Amniotic epithelial cell (primary cell): ENCODE data around the gene EHD4.

Experiments used
- DNase-seq: peaks from one replicate; pipeline ENCODE4 v3.0.0-alpha.2; 2010; ENCODE audit warnings: low read depth

Gene EHD4

DNA sequence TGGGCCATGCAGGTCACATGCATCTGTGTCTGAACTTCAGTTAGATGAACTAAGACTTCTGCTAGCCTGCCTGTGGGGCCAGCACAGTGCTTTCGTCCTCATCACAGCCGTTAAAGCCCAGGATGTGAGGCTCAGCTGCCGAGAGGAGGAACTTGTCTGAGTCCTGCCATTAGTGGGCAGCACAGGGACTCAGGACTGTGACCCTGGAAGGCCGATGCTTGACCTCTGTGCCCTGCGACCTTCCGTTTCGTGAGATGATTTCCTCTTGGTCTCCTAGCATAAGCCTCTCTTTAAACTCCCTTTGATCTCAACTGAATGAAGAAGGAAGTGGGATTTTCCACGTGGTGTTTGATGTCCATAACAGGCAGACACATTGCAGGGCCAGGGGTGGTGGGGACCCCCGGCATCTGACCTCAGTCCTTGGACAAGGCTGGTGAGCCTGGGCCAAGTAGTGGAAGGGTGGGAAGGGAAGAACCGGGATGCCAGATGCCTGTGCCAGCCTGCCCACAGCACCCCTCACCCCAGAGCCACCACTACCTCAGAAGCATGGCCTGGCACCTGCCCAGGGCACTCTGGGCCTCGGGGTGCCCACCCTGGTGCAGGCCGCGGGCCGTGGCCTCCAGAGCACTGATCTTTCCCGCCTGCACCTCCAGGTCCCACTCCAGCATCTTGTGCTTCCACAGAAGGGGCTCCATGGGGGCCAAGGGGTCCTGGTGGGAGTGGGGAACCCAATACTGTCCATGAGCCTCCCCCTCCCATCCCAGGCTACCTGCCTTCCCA is 112.1 kb downstream of the EHD4 start:
- DNase-seq = no peak

DNA sequence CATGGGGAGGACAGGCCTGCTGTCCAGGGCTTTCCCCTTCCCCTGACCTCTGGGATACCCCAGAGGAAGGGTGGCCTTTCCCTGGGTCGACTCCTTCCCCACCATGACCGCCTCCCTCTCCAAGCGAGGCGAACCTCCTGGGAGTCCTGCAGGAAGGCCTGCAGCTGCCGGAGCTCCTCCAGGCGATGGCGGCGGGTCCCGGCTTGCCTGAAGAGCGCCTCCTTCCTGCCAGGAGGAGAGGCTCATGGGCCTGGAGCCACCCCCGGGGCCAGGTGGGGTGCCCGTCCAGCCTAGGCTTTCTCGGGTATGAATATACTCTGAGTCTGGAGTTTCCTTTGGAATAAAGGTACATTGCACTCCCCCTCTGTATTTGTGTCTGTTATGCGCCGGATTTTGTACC is 113.6 kb downstream of the EHD4 start:
- no peak for DNase-seq

GRCh38 chr15:41857316-41857715 is 115.0 kb downstream of the EHD4 start:
- no peak for DNase-seq

DNA sequence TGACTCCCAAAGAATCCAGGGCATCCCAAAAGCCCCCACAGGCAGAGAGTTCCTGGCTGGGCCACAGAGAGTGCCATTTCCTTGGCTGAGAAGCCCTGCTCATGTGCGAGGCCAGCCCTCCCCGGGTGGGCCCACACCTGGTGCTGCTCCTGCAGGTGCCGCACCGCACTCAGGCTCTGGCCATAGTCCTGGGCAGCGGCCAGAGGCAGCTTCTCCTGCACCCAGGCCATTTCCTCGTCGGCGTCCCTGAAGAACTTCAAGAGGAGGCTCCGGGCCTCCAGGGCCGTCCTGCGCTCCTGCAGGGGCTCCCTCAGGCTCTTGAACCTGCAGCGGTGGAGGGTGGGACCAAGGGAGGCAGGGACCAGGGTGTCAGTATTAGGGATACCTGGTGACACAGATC is 115.6 kb downstream of the EHD4 start:
- no peak for DNase-seq

DNA sequence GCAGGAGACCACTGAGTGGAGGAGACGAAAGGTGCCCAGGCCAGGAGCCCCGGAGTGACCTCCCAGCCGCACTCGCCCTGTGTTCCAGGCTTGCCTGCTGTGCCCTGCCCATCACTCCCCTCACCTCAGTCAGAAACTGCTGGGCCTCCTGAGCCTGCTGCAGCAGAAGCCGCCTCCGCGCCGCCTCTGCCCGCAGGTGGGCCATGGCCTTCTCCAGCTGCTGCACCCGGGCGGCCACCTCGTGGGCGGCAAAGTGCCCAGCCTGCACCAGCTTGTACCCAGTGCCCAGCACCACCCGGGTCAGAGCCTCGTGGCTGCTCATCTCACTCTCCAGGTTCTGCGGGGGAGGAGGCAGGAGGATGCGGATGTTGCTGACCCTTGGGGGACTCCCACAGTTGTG is 116.1 kb downstream of the EHD4 start:
- DNase-seq = no peak

DNA sequence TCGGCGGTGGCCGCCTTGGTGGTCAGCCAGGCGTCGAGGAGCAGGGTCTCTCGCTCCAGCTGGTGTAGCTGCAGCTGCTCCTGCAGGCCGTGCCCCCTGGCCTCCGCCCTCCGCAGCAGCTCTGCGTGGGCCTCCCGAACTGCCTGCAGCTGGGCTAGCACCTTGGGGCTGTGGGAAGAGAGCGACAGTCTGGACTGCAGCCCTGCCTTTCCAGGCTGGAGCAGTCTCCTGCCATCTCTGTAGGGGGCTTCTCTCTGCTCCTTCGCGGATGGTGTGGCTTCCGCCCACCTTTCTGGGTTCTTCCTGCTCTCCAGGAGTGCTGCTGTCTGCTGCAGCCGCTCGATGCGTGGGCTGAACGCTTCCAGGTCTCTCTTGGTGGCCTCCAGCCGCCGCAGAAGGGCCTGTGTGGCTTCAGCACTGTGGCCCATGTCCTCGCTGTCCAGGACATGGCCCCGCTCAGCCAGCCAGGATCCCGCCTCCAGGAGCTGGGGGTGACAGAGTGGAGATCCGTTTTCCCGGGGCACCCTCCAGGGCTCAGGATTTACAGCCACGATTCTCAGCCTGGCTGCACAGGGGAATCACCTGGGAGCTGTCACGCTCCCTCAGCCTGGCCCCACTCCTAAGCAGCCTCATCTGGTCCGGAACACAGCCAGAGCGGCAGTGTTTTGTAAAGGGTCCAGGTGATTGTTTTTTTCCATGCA is 116.9 kb downstream of the EHD4 start:
- DNase-seq = no peak

GRCh38 chr15:41854443-41854842 is 117.9 kb downstream of the EHD4 start:
- no peak for DNase-seq

GRCh38 chr15:41853831-41854230 is 118.5 kb downstream of the EHD4 start:
- no peak for DNase-seq

GRCh38 chr15:41852736-41853590 is 119.4 kb downstream of the EHD4 start:
- DNase-seq = no peak

- no peak for DNase-seq
Measured at GRCh38 chr15:41851755-41852370, 120.5 kb downstream of the EHD4 start.

- no peak for DNase-seq
Measured at GRCh38 chr15:41851167-41851523, 121.2 kb downstream of the EHD4 start.

GRCh38 chr15:41850482-41851166 is 121.7 kb downstream of the EHD4 start:
- no peak for DNase-seq

DNA sequence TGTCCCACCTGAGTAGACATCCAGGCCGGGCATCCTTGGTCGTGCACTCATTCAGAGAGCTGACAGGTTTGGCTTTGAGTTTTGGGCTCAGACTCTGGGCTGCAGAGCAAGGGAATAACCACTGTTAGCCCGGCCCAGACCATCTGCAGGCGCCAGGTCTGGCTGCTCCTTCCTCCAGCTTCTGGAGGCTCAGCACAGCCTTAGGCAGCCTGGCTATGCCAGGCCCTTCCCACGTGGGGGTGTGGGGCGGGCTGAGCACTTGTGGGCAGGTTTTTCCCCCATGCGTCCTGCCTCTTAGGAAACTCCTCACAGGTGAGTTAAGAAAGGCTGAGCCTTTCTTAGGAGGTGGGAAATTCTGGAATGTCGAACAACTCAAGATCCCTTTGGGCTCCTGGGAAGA is 122.5 kb downstream of the EHD4 start:
- no peak for DNase-seq

DNA sequence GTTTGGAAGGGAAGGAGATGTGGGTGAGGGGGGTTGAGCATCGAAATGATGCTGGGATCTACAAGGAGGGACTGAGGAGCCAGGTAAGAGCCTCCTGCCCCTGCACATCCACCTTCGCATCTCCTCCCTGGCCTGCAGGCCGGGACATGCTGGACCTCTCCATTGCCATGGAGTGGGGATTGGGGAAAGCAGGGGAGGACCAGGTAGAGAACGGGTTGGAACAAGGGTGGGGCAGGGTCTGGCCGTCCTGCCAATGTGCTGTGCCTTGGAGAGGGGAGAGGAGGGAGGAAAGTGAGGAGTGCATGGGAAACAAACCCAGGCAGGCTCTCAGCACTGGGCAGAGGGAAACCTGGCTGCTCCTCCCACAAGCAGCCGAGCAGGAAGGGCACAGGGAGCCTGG is 123.2 kb downstream of the EHD4 start:
- no peak for DNase-seq

GRCh38 chr15:41848631-41849030 is 123.7 kb downstream of the EHD4 start:
- peak; percentile 45 for DNase-seq

- DNase-seq = no peak
Measured at GRCh38 chr15:41847981-41848380, 124.4 kb downstream of the EHD4 start.

- DNase-seq = no peak
Measured at GRCh38 chr15:41847206-41847605, 125.2 kb downstream of the EHD4 start.
